ENCODE results near the gene PPP4R3A.

The PPP4R3A gene

DNA sequence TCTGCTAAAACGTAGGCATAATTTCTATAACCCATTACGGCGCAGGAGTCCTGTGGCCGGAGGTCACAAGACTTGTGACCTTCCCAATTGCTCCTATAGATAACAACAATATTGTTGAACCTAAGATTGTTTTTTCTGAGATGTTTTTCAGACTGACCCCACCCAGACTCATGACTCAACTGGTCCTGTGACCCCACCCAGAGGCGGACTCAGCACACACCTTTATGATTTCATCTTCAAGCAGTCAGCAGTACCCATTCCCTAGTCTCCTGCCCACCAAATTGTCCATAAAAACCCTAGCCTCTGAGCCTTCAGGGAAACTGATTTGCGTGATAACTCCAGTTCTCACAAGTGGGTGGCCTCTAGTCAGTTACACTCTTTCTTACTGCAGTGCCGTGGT lies 5.9 kb upstream of the PPP4R3A start:
- TF ChIP-seq EGR1 (IDR thresholded peaks at IDR 0.05) (no peak), TAF1 (IDR thresholded peaks at IDR 0.05; ENCODE audit: low read depth) (no peak)

DNA sequence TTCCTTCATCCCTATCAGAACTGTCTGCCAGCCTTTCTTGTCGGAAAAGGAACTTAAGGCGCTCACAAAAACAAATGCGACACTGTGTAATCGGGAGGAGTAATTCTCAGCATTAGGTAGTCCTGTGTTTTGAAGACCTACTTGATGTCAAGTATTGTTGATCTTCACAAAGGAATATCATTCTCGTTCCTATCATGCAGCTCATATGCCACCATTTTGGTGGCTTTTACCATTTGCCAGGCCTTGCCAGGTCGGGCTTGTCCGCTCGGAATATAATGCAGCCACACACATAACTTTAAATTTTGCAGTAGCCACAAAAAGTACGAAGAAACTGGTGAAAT lies 903 bp upstream of the PPP4R3A start:
- no peak for TF ChIP-seq CREB1 (IDR thresholded peaks at IDR 0.05; ENCODE audit: low read depth)
- no peak for TF ChIP-seq EGR1 (IDR thresholded peaks at IDR 0.05)
- no peak for TF ChIP-seq FOXM1 (IDR thresholded peaks at IDR 0.05; ENCODE audit: borderline replicate concordance, low read depth)
- no peak for TF ChIP-seq YY1 (IDR thresholded peaks at IDR 0.05; ENCODE audit: low read depth)
- no peak for TF ChIP-seq NFIC (IDR thresholded peaks at IDR 0.05)
- TF ChIP-seq, protein P1, sequence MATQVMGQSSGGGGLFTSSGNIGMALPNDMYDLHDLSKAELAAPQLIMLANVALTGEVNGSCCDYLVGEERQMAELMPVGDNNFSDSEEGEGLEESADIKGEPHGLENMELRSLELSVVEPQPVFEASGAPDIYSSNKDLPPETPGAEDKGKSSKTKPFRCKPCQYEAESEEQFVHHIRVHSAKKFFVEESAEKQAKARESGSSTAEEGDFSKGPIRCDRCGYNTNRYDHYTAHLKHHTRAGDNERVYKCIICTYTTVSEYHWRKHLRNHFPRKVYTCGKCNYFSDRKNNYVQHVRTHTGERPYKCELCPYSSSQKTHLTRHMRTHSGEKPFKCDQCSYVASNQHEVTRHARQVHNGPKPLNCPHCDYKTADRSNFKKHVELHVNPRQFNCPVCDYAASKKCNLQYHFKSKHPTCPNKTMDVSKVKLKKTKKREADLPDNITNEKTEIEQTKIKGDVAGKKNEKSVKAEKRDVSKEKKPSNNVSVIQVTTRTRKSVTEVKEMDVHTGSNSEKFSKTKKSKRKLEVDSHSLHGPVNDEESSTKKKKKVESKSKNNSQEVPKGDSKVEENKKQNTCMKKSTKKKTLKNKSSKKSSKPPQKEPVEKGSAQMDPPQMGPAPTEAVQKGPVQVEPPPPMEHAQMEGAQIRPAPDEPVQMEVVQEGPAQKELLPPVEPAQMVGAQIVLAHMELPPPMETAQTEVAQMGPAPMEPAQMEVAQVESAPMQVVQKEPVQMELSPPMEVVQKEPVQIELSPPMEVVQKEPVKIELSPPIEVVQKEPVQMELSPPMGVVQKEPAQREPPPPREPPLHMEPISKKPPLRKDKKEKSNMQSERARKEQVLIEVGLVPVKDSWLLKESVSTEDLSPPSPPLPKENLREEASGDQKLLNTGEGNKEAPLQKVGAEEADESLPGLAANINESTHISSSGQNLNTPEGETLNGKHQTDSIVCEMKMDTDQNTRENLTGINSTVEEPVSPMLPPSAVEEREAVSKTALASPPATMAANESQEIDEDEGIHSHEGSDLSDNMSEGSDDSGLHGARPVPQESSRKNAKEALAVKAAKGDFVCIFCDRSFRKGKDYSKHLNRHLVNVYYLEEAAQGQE (IDR thresholded peaks at IDR 0.05; ENCODE audit: low read depth) = no peak
- TF ChIP-seq EP300 (IDR thresholded peaks at IDR 0.05; ENCODE audit: borderline replicate concordance) = no peak
- no peak for TF ChIP-seq RAD21 (IDR thresholded peaks at IDR 0.05; ENCODE audit: low read depth)
- no peak for TF ChIP-seq TCF12 (IDR thresholded peaks at IDR 0.05; ENCODE audit: low read depth)
- no peak for TF ChIP-seq TEAD4 (IDR thresholded peaks at IDR 0.05)

DNA sequence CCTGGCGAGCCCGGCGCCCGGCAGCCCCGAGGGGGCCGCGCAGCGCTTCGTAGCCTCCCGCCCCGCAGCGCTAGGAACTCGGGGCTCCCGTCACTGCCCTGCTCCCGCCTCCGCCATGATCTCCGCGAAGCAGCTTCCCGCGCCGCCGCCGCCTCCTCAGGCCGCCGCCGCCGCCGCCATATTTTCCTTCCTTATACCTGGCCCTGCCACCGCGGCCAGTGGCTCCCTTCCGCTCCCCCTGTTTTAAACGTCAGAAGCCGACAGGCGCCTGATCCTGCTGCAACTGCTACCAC lies 286 bp downstream of the PPP4R3A start:
- TF ChIP-seq NFIC (IDR thresholded peaks at IDR 0.05) = no peak
- TF ChIP-seq, protein P2, sequence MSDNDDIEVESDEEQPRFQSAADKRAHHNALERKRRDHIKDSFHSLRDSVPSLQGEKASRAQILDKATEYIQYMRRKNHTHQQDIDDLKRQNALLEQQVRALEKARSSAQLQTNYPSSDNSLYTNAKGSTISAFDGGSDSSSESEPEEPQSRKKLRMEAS (IDR thresholded peaks at IDR 0.05) = no peak
- TF ChIP-seq, protein P3, sequence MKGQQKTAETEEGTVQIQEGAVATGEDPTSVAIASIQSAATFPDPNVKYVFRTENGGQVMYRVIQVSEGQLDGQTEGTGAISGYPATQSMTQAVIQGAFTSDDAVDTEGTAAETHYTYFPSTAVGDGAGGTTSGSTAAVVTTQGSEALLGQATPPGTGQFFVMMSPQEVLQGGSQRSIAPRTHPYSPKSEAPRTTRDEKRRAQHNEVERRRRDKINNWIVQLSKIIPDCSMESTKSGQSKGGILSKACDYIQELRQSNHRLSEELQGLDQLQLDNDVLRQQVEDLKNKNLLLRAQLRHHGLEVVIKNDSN (IDR thresholded peaks at IDR 0.05) = no peak
- TF ChIP-seq TCF12 (IDR thresholded peaks at IDR 0.05; ENCODE audit: low read depth) = no peak
- no peak for TF ChIP-seq TEAD4 (IDR thresholded peaks at IDR 0.05)
- TF ChIP-seq FOXM1 (IDR thresholded peaks at IDR 0.05; ENCODE audit: borderline replicate concordance, low read depth) = no peak
- 0 out of 2 replicates have a peak, but pooled peaks have one; percentile 17 for TF ChIP-seq ZBTB7A (IDR thresholded peaks at IDR 0.05; ENCODE audit: low read depth)

DNA sequence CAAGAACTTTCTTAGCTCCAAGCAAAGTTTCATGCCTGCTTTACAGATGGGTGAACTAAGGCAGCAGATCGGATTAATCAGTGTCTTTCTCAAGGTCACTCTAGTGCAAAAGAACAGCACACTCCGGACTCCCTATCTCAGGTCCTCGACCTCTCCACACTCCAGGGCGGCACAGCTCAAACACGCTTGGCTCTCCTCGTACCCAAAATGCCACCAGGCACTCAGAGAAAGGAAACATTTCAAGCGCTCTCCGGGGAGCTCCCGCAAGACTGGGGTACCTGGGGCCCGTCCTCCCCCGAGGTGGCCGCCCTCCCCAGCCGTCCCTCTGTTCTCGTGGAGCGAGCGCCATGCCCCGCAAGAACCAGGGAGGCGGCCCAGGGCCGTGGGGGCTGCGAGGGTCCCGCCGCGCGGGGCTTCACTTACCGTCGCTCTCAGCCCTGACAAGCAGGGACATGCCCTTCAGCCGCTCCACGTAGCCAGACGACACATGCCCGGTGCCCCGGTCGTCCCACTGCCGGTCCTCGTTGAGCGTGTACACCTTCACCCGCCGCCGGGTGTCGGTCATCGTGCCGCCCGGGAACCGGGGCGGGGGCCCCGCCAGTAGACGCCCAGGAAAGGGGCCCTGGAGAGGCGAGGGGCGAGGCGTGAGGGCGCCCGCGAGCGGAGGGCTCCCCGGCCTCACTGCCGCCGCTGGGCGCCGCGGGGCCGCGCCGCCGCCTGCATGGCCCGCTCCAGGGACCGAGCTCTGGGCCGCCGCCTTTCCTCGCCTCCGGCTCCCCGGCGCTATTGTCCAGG lies 830 bp downstream of the PPP4R3A start:
- TF ChIP-seq, protein P1 (IDR thresholded peaks at IDR 0.05; ENCODE audit: low read depth) = no peak
- TF ChIP-seq EP300 (IDR thresholded peaks at IDR 0.05; ENCODE audit: borderline replicate concordance) (no peak), TCF12 (IDR thresholded peaks at IDR 0.05; ENCODE audit: low read depth) (no peak), ZBTB7A (IDR thresholded peaks at IDR 0.05; ENCODE audit: low read depth) (peak; percentile 73)
- TF ChIP-seq, protein P3 (IDR thresholded peaks at IDR 0.05) = no peak

DNA sequence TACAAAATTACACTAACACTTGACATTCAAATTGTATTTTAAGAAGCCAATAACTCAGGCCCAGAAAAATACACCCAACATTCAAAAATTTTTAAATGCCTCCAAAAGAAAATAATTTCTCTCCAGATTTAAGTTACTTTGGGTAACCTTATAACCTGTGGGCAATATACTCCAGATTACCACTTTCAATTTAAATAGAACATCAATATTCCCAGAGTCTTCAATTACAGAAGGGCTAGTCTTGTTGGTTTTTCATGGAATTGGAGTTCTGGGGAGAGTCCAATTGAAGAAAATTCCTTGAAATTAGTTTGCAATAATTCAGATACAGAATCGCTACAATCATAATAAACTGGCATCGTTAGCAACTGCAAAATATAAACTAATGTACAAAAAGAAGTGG lies 2.0 kb downstream of the PPP4R3A start:
- TF ChIP-seq CEBPB (IDR thresholded peaks at IDR 0.05) (no peak), TCF12 (IDR thresholded peaks at IDR 0.05; ENCODE audit: low read depth) (no peak), YY1 (IDR thresholded peaks at IDR 0.05; ENCODE audit: low read depth) (no peak), FOXM1 (IDR thresholded peaks at IDR 0.05; ENCODE audit: borderline replicate concordance, low read depth) (no peak), EP300 (IDR thresholded peaks at IDR 0.05; ENCODE audit: borderline replicate concordance) (no peak), CREB1 (IDR thresholded peaks at IDR 0.05; ENCODE audit: low read depth) (no peak), EGR1 (IDR thresholded peaks at IDR 0.05) (no peak), NFIC (IDR thresholded peaks at IDR 0.05) (no peak), TEAD4 (IDR thresholded peaks at IDR 0.05) (no peak), RAD21 (IDR thresholded peaks at IDR 0.05; ENCODE audit: low read depth) (no peak), ZBTB7A (IDR thresholded peaks at IDR 0.05; ENCODE audit: low read depth) (no peak), TAF1 (IDR thresholded peaks at IDR 0.05; ENCODE audit: low read depth) (no peak)
- TF ChIP-seq, protein P2 (IDR thresholded peaks at IDR 0.05) = no peak
- TF ChIP-seq, protein P3 (IDR thresholded peaks at IDR 0.05) = no peak
- TF ChIP-seq, protein P1 (IDR thresholded peaks at IDR 0.05; ENCODE audit: low read depth) = no peak
